Upper lobe of left lung (tissue), 4 donors: ENCODE measurements around the gene LTO1.

Source experiments
- CTCF ChIP-seq, 6 experiments: fragments of 450-650 bp in 4 of 6; fragments of 200-600 bp in 2 of 6; sonication (generic) in 2 of 6; IDR thresholded peaks; one replicate each; pipeline ENCODE4 v1.5.1; 2016 to 2019; ENCODE audit warnings: antibody characterized with exemption in 6 of 6
- POLR2A ChIP-seq, 4 donors: fragments of 450-650 bp; IDR thresholded peaks; one replicate each; pipeline ENCODE4 v1.5.1; 2016 to 2017; ENCODE audit warnings: antibody characterized with exemption in 4 of 4, mild to moderate bottlenecking in 2 of 4

DNA sequence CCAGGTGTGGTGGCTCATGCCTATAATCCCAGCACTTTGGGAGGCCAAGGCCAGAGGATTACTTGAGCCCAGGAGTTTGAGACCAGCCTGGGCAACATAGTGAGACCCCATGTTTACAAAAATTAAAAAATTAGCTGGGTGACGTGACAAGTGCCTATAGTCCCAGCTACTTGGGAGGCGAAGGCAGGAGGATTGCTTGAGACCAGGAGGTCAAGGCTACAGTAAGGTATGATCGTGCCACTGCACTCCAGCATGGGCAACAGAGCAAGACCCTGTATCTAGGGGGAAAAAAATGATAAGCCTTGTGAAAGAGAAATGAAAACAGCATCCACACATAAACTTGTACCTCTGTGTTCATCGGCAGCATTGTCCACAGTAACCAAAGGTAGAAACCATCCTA is 42.3 kb downstream of the LTO1 start:
- TF ChIP-seq CTCF (IDR thresholded peaks at IDR 0.05): no peak
- no peak for TF ChIP-seq POLR2A (IDR thresholded peaks at IDR 0.05)
